ENCODE data around the gene ANKS1A.

GRCh38 chr6:34961082-34961481, 72.0 kb downstream of the ANKS1A start:
- TF ChIP-seq CTCF (IDR thresholded peaks at IDR 0.05) (no peak), FOXK1 (CRISPR knock-in tag; IDR thresholded peaks at IDR 0.05) (no peak), ETV6 (CRISPR knock-in tag; IDR thresholded peaks at IDR 0.05) (no peak)
- TF ChIP-seq, protein P1, sequence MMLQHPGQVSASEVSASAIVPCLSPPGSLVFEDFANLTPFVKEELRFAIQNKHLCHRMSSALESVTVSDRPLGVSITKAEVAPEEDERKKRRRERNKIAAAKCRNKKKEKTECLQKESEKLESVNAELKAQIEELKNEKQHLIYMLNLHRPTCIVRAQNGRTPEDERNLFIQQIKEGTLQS (CRISPR knock-in tag; conservative IDR thresholded peaks at IDR 0.05): no peak

Data from WTC11 (cell line).